Loucy (cell line): ENCODE results near the gene NCOA1.

Source experiments
- EZH2phosphoT487 ChIP-seq: fragments of 200-600 bp; IDR thresholded peaks from 2 replicates; pipeline ENCODE4 v1.6.1; 2018; ENCODE audit warnings: antibody characterized with exemption, mild to moderate bottlenecking, moderate library complexity, borderline replicate concordance
- TF ChIP-seq, protein P1 (sequence below): fragments of 200-600 bp; sonication (generic); conservative IDR thresholded peaks from 2 replicates; pipeline ENCODE4 v1.5.1; 2014; ENCODE audit warnings: mild to moderate bottlenecking, antibody characterized with exemption, low read length

DNA sequence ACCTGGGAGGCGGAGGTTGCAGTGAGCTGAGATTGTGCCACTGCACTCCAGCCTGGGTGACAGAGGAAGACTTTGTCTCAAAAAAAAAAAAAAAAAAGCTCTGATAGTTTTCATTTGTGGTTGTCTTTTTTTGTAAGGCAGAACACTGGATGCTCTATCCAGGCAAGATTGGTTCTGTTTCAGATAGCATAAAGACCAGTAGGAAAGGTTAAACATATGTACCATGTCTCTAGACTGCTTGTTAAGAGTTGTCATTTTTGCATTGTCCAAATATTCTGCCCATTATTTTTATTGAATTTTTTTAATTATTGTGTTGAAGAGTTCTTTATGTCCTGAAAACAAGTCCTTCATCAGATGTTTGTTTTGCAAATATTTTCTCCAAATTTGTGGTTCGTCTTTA, 60.0 kb downstream of the NCOA1 start:
- TF ChIP-seq, protein P1, sequence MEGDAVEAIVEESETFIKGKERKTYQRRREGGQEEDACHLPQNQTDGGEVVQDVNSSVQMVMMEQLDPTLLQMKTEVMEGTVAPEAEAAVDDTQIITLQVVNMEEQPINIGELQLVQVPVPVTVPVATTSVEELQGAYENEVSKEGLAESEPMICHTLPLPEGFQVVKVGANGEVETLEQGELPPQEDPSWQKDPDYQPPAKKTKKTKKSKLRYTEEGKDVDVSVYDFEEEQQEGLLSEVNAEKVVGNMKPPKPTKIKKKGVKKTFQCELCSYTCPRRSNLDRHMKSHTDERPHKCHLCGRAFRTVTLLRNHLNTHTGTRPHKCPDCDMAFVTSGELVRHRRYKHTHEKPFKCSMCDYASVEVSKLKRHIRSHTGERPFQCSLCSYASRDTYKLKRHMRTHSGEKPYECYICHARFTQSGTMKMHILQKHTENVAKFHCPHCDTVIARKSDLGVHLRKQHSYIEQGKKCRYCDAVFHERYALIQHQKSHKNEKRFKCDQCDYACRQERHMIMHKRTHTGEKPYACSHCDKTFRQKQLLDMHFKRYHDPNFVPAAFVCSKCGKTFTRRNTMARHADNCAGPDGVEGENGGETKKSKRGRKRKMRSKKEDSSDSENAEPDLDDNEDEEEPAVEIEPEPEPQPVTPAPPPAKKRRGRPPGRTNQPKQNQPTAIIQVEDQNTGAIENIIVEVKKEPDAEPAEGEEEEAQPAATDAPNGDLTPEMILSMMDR = no peak
- no peak for TF ChIP-seq EZH2phosphoT487
